ENCODE data around the gene OR4F6. TPM values are rescaled to one million over a fixed set of nuclear protein-coding genes. Genes with fewer than 3 reads are reported as not detected.
"Not testable (repeated sequence)": the region's sequence is repeated elsewhere in the genome, so short reads cannot be mapped to it uniquely, and the experiment has no call there.

OR4F6 gene
- total RNA-seq, 1 experiment from 2014 or later = not detected

- TF ChIP-seq SP1 (CRISPR knock-in tag; conservative IDR thresholded peaks at IDR 0.05) (no peak), CBFB (CRISPR knock-in tag; IDR thresholded peaks at IDR 0.05; ENCODE audit: low read depth) (no peak), RELA (CRISPR knock-in tag; IDR thresholded peaks at IDR 0.05; ENCODE audit: borderline replicate concordance) (no peak), TEAD1 (CRISPR knock-in tag; IDR thresholded peaks at IDR 0.05) (no peak)
Measured at GRCh38 chr15:101781928-101782327, 21.4 kb upstream of the OR4F6 start (continued).

GRCh38 chr15:101784644-101785043 is 18.7 kb upstream of the OR4F6 start:
- no peak overlapping the region for H3K27ac Mint-ChIP-seq
- H3K4me3 Mint-ChIP-seq = no peak overlapping the region
- H3K9me3 Mint-ChIP-seq = no peaks in the 10 kb centered on the region
- no peak for DNase-seq (ENCODE audit: low spot score)
- ChIA-PET POLR2A (no interaction called here), CTCF (no interaction called here)
- ATAC-seq = no peak
- H3K4me1 Mint-ChIP-seq = no peaks in the 10 kb centered on the region
- H3K27me3 Mint-ChIP-seq (ENCODE audit: low read depth) = peaks cover 2% of the 10 kb centered on the region; the same call in 1 of the 2 replicates
- no peaks in the 10 kb centered on the region for H3K36me3 Mint-ChIP-seq
- TF ChIP-seq GRHL2 (CRISPR knock-in tag; IDR thresholded peaks at IDR 0.05; ENCODE audit: insufficient replicate concordance, severe bottlenecking) = no peak
- 0 out of 2 replicates have a peak, but pooled peaks have one; percentile 28 for TF ChIP-seq ZNF512 (CRISPR knock-in tag; IDR thresholded peaks at IDR 0.05; ENCODE audit: borderline replicate concordance)

GRCh38 chr15:101786422-101786821 is 16.9 kb upstream of the OR4F6 start:
- H3K27ac Mint-ChIP-seq; H3K27me3 Mint-ChIP-seq (ENCODE audit: low read depth); H3K4me1 Mint-ChIP-seq; H3K9me3 Mint-ChIP-seq; H3K4me3 Mint-ChIP-seq; POLR2A ChIA-PET; ATAC-seq; H3K36me3 Mint-ChIP-seq; DNase-seq (ENCODE audit: low spot score): not testable (repeated sequence)
- CTCF ChIA-PET = interaction anchor here (1.0 kb wide), 1 partner anchor 13 kb away, joined by 3 read pairs; no protein-coding TSS in a partner anchor

GRCh38 chr15:101788001-101788400 is 15.3 kb upstream of the OR4F6 start:
- POLR2A ChIA-PET; H3K36me3 Mint-ChIP-seq; DNase-seq (ENCODE audit: low spot score); CTCF ChIA-PET; H3K9me3 Mint-ChIP-seq; H3K27me3 Mint-ChIP-seq (ENCODE audit: low read depth); H3K4me3 Mint-ChIP-seq; H3K27ac Mint-ChIP-seq; ATAC-seq; H3K4me1 Mint-ChIP-seq: not testable (repeated sequence)

- ATAC-seq; CTCF ChIA-PET; H3K4me3 Mint-ChIP-seq; H3K36me3 Mint-ChIP-seq; POLR2A ChIA-PET; H3K4me1 Mint-ChIP-seq; H3K27ac Mint-ChIP-seq; DNase-seq (ENCODE audit: low spot score); H3K9me3 Mint-ChIP-seq; H3K27me3 Mint-ChIP-seq (ENCODE audit: low read depth): not testable (repeated sequence)
Measured at GRCh38 chr15:101788503-101789269, 14.6 kb upstream of the OR4F6 start.

GRCh38 chr15:101790748-101791147 is 12.6 kb upstream of the OR4F6 start:
- POLR2A ChIA-PET; H3K4me1 Mint-ChIP-seq; H3K4me3 Mint-ChIP-seq; H3K36me3 Mint-ChIP-seq; H3K27me3 Mint-ChIP-seq (ENCODE audit: low read depth); DNase-seq (ENCODE audit: low spot score); H3K27ac Mint-ChIP-seq; CTCF ChIA-PET; H3K9me3 Mint-ChIP-seq: not testable (repeated sequence)
- ATAC-seq = peak; percentile 56

GRCh38 chr15:101793981-101794380 is 9.3 kb upstream of the OR4F6 start:
- H3K27me3 Mint-ChIP-seq (ENCODE audit: low read depth); CTCF ChIA-PET; H3K4me3 Mint-ChIP-seq; H3K9me3 Mint-ChIP-seq; H3K27ac Mint-ChIP-seq; H3K4me1 Mint-ChIP-seq; ATAC-seq; DNase-seq (ENCODE audit: low spot score); POLR2A ChIA-PET; H3K36me3 Mint-ChIP-seq: not testable (repeated sequence)

GRCh38 chr15:101795455-101795854 is 7.9 kb upstream of the OR4F6 start:
- DNase-seq (ENCODE audit: low spot score) (no peak), ATAC-seq (no peak)
- H3K9me3 Mint-ChIP-seq = no peaks in the 10 kb centered on the region
- no peaks in the 10 kb centered on the region for H3K4me1 Mint-ChIP-seq
- no peak overlapping the region for H3K27ac Mint-ChIP-seq
- POLR2A ChIA-PET = no interaction called here
- no peaks in the 10 kb centered on the region for H3K36me3 Mint-ChIP-seq
- H3K27me3 Mint-ChIP-seq (ENCODE audit: low read depth) = no peaks in the 10 kb centered on the region; the same call in 1 of the 2 replicates
- no peak overlapping the region for H3K4me3 Mint-ChIP-seq
- CTCF ChIA-PET = no interaction called here
- no peak for TF ChIP-seq ZNF425 (CRISPR knock-in tag; conservative IDR thresholded peaks at IDR 0.05)
- TF ChIP-seq CDX4 (CRISPR knock-in tag; IDR thresholded peaks at IDR 0.05; ENCODE audit: borderline replicate concordance) = no peak
- TF ChIP-seq MAX (CRISPR knock-in tag; IDR thresholded peaks at IDR 0.05) = no peak
- no peak for TF ChIP-seq OVOL2 (CRISPR knock-in tag; IDR thresholded peaks at IDR 0.05; ENCODE audit: borderline replicate concordance)
- no peak for TF ChIP-seq RORB (CRISPR knock-in tag; IDR thresholded peaks at IDR 0.05)
